Mammary epithelial cell (primary cell): ENCODE results near the gene C11orf65.
"Not testable (repeated sequence)": the region's sequence is repeated elsewhere in the genome, so short reads cannot be mapped to it uniquely, and the experiment has no call there.

Experiments used
- CTCF ChIP-seq, 2 donors: IDR thresholded peaks in 1 of 2; conservative IDR thresholded peaks in 1 of 2; 2 replicates each; pipeline ENCODE4 v1.5.1; 2011 to 2012; ENCODE audit warnings: inconsistent platforms in 2 of 2, low read length in 2 of 2, mild to moderate bottlenecking in 2 of 2, control low read depth in 1 of 2, low read depth in 1 of 2; ENCODE audit not compliant: insufficient read depth in 1 of 2; ENCODE audit errors: extremely low read depth in 1 of 2
- EZH2 ChIP-seq: IDR thresholded peaks from 2 replicates; pipeline ENCODE4 v1.6.1; 2012; ENCODE audit warnings: low read length, inconsistent platforms, borderline replicate concordance

- not testable (repeated sequence) for TF ChIP-seq CTCF (conservative IDR thresholded peaks at IDR 0.05 in 1 of 2, IDR thresholded peaks at IDR 0.05 in 1 of 2; ENCODE audit: extremely low read depth in 1 of 2, insufficient read depth in 1 of 2, low read depth in 1 of 2, low read length in 2 of 2); EZH2
Measured at GRCh38 chr11:108441445-108441844, 25.9 kb downstream of the C11orf65 start.
